Transverse colon (tissue), 4 donors: ENCODE data around the gene ZNF445. TPM values are rescaled to one million over a fixed set of nuclear protein-coding genes. Genes with fewer than 3 reads are reported as not detected.
"Not testable (repeated sequence)": the region's sequence is repeated elsewhere in the genome, so short reads cannot be mapped to it uniquely, and the experiment has no call there.

Experiments used
- DNase-seq: peaks from one replicate; pipeline ENCODE4 v3.0.0-alpha.2; 2019
- H3K27ac ChIP-seq, 4 donors: fragments of 200-600 bp; sonication (generic); 2 replicates each; pipeline ENCODE4 v1.5.1; 2016 to 2018; ENCODE audit warnings: inconsistent platforms in 4 of 4
- H3K27me3 ChIP-seq: fragments of 200-600 bp; sonication (generic); 2 replicates; pipeline ENCODE4 v1.5.1; 2017; ENCODE audit warnings: inconsistent platforms
- H3K36me3 ChIP-seq, 4 donors: fragments of 200-600 bp; sonication (generic); 2 replicates each; pipeline ENCODE4 v1.5.1; 2017 to 2019; ENCODE audit warnings: inconsistent platforms in 4 of 4
- H3K4me1 ChIP-seq, 4 donors: fragments of 200-600 bp; sonication (generic); 2 replicates each; pipeline ENCODE4 v1.5.1; 2017 to 2020; ENCODE audit warnings: inconsistent platforms in 4 of 4
- H3K4me3 ChIP-seq, 4 donors: fragments of 200-600 bp; sonication (generic); 1 replicate in 1 of 4; 2 replicates in 3 of 4; pipeline versions ENCODE4 v1.5.1 to v1.6.1; 2017 to 2019; ENCODE audit warnings: inconsistent platforms in 4 of 4
- H3K9me3 ChIP-seq, 2 donors: fragments of 200-600 bp; sonication (generic); 2 replicates each; pipeline ENCODE4 v1.5.1; 2017 to 2019; ENCODE audit warnings: inconsistent platforms in 2 of 2
- EP300 ChIP-seq: sonication (generic); formaldehyde crosslinking; IDR thresholded peaks from one replicate; pipeline ENCODE4 v1.6.1; 2017; ENCODE audit warnings: antibody characterized with exemption, low read depth
- POLR2A ChIP-seq: fragments of 450-650 bp; IDR thresholded peaks from one replicate; pipeline ENCODE4 v1.6.1; 2016; ENCODE audit warnings: antibody characterized with exemption, mild to moderate bottlenecking, moderate library complexity
- POLR2AphosphoS5 ChIP-seq, 3 donors: sonication (generic); formaldehyde crosslinking; IDR thresholded peaks; one replicate each; pipeline ENCODE4 v1.6.1; 2016; ENCODE audit warnings: antibody characterized with exemption in 3 of 3
- WGBS, 2 donors: methylation state at CpG; one replicate each; pipeline ENCODE4 v1.1.5; 2018; ENCODE audit warnings: low coverage in 1 of 2; 5-methylcytosine and 5-hydroxymethylcytosine counted together
- in situ Hi-C, 4 donors: fragments of 200-750 bp; cut with MboI; loops; one replicate each; pipeline versions ENCODE4 v1.15.0 to v1.15.1; 2017; ENCODE audit warnings: low sequenced_read_pairs in 3 of 4, low pct_ligation_motif_present in 1 of 4, low pct_unique_long_range_greater_than_20kb in 1 of 4
- intact Hi-C: fragments of 100-400 bp; cut with DNase I; formaldehyde crosslinking; loops from one replicate; pipeline ENCODE4 v1.15.1; 2023; ENCODE audit warnings: low total_unique reads
- total RNA-seq, 4 donors: library from RNA; depleted of rRNA; stranded (reverse); fragments of >200 nt; gene quantifications; one replicate each; pipeline ENCODE4 v1.1.0, GENCODE V29; 2016
- TF ChIP-seq, protein P1 (sequence below), 5 experiments: fragments of 200-600 bp in 3 of 5; fragments of 450-650 bp in 2 of 5; sonication (generic) in 3 of 5; IDR thresholded peaks; 1 replicate in 2 of 5; 2 replicates in 3 of 5; pipeline ENCODE4 v1.5.1; 2016 to 2017; ENCODE audit warnings: antibody characterized with exemption in 5 of 5, inconsistent platforms in 3 of 5, mild to moderate bottlenecking in 2 of 5, moderate library complexity in 1 of 5

Gene ZNF445
- total RNA-seq, 4 donors from 2014 or later: 6.8 to 12.7 (median 8.6) TPM

DNA sequence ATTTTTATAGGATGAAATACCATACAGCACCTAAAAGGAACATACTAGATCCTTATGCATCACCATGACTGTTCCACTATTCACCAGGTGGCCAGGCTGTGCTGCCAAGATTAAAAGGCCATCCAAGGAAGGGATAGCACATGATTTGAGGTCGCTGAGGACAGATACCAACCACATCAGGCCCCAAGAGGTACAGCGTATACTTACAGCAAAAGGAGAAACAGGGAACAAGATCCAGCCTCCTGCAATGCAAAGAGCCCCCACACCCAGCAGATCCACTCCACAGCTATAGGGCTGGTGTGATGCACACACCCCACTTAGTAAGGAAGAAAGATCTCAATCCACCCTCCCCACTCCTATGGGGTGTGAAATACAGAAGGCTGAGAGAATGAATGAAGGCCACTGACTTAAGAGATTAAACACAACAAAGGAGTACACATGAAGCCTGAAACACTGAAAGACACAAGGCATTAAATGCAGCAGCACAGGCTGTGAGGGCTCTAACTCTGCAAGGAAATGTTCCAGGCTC, 32.0 kb upstream of the ZNF445 start:
- Histone ChIP-seq H3K27me3 (no peaks in the 10 kb centered on the region), H3K4me3 (peak overlapping the region in 3 of 4 donors; percentile 88 to 97 (median 97)), H3K9me3 (peaks cover 0 to 9% of the 10 kb centered on the region in 2 donors), H3K4me1 (peaks cover 6 to 27% (median 15%) of the 10 kb centered on the region in 4 donors), H3K36me3 (peaks cover 0 to 10% (median 0%) of the 10 kb centered on the region in 4 donors), H3K27ac (peak overlapping the region; percentile 89 to 96 (median 92))
- DNase-seq: no peak
- 40 to 52% methylated on average over 2 of the region's 2 CpGs for WGBS, 2 donors
- TF ChIP-seq, protein P1, sequence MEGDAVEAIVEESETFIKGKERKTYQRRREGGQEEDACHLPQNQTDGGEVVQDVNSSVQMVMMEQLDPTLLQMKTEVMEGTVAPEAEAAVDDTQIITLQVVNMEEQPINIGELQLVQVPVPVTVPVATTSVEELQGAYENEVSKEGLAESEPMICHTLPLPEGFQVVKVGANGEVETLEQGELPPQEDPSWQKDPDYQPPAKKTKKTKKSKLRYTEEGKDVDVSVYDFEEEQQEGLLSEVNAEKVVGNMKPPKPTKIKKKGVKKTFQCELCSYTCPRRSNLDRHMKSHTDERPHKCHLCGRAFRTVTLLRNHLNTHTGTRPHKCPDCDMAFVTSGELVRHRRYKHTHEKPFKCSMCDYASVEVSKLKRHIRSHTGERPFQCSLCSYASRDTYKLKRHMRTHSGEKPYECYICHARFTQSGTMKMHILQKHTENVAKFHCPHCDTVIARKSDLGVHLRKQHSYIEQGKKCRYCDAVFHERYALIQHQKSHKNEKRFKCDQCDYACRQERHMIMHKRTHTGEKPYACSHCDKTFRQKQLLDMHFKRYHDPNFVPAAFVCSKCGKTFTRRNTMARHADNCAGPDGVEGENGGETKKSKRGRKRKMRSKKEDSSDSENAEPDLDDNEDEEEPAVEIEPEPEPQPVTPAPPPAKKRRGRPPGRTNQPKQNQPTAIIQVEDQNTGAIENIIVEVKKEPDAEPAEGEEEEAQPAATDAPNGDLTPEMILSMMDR (IDR thresholded peaks at IDR 0.05): no peak
- TF ChIP-seq POLR2A (no peak), EP300 (no peak), POLR2AphosphoS5 (IDR thresholded peaks at IDR 0.05) (no peak)
- in situ Hi-C loops: no loop called here
- intact Hi-C loops: no loop called here

DNA sequence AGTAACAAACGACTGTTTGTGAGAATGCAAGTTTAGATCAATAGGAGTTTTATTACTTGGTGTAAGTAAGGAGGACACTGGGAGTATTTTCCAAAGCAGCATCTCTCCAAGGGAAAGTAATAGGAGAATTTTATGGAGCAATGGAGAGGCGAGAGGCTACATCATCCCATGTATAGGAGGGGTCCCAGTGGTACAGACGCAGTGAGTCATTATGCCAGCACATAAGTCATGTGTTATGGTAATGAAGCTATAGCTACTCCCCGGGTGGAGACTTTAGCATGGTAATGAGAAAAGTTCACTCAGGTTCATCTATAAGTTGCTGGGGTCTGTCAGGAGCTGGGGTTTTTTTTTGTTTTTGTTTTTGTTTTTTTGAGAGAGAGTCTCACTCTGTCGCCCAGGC, 29.5 kb upstream of the ZNF445 start:
- H3K9me3 ChIP-seq: peaks cover 4 to 15% of the 10 kb centered on the region in 2 donors
- H3K4me1 ChIP-seq: peaks cover 6 to 27% (median 15%) of the 10 kb centered on the region in 4 donors
- no peaks in the 10 kb centered on the region for H3K27me3 ChIP-seq
- H3K27ac ChIP-seq: no peak overlapping the region
- no peak overlapping the region for H3K4me3 ChIP-seq
- intact Hi-C loops (no loop called here), in situ Hi-C loops (no loop called here)
- DNase-seq: no peak
- 85 to 96% methylated on average over 5 of the region's 5 CpGs for WGBS, 2 donors
- TF ChIP-seq POLR2AphosphoS5 (IDR thresholded peaks at IDR 0.05) (no peak), EP300 (no peak), POLR2A (no peak)
- TF ChIP-seq, protein P1 (IDR thresholded peaks at IDR 0.05): no peak
- H3K36me3 ChIP-seq: peaks cover 0 to 16% (median 3%) of the 10 kb centered on the region in 4 donors

DNA sequence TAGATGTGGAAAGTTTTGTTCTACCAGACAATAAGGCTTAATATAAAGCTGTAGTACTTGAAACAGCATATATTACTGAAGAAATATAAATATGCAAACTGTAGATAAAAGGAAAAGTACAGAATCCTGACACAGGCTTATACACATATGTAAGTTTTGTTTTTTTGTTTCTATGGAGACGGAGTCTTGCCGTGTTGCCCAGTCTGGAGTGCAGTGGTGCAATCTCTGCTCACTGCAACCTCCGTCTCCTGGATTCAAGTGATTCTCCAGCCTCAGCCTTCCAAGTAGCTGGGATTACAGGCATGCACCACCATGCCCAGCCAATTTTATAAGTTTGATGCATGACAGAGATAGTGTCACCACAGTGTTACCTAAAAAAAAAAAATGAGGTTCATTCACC, 29.1 kb upstream of the ZNF445 start:
- no peak overlapping the region for H3K4me3 ChIP-seq
- H3K9me3 ChIP-seq: peaks cover 8 to 16% of the 10 kb centered on the region in 2 donors
- intact Hi-C loops: no loop called here
- TF ChIP-seq POLR2AphosphoS5 (IDR thresholded peaks at IDR 0.05) (no peak), POLR2A (no peak), EP300 (no peak)
- TF ChIP-seq, protein P1 (IDR thresholded peaks at IDR 0.05): no peak
- H3K4me1 ChIP-seq: peaks cover 6 to 23% (median 15%) of the 10 kb centered on the region in 4 donors
- no peak for DNase-seq
- 80 to 92% methylated on average over 3 of the region's 3 CpGs for WGBS, 2 donors
- in situ Hi-C loops: no loop called here
- peaks cover 0 to 20% (median 4%) of the 10 kb centered on the region in 4 donors for H3K36me3 ChIP-seq
- no peaks in the 10 kb centered on the region for H3K27me3 ChIP-seq
- no peak overlapping the region for H3K27ac ChIP-seq

DNA sequence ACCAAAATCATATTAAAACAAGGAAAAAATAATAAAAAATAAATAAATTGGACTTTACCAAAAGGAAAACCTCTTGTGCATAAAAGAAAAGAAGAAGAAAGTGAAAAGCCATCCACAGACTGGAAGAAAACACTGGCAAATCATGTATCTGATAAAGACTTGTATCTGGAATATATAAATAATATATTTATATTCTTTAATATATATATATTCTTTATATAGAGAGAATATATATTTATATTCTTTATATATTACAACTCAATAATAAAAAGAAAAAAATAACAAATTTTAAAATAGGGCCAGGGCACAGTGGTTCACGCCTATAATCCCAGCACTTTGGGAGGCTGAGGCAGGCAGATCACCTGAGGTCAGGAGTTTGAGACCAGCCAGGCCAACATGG, 27.1 kb upstream of the ZNF445 start:
- H3K9me3 ChIP-seq: peaks cover 26 to 35% of the 10 kb centered on the region in 2 donors
- no peaks in the 10 kb centered on the region for H3K27me3 ChIP-seq
- in situ Hi-C loops: no loop called here
- 100% methylated on average over 1 of the region's 1 CpG for WGBS, 2 donors
- no peak for DNase-seq
- no peak overlapping the region for H3K27ac ChIP-seq
- H3K4me1 ChIP-seq: peaks cover 3 to 16% (median 6%) of the 10 kb centered on the region in 4 donors
- intact Hi-C loops: no loop called here
- peaks cover 0 to 40% (median 17%) of the 10 kb centered on the region in 4 donors for H3K36me3 ChIP-seq
- H3K4me3 ChIP-seq: no peak overlapping the region
- TF ChIP-seq POLR2AphosphoS5 (IDR thresholded peaks at IDR 0.05): no peak
- TF ChIP-seq, protein P1 (IDR thresholded peaks at IDR 0.05): no peak
- no peak for TF ChIP-seq POLR2A
- no peak for TF ChIP-seq EP300

DNA sequence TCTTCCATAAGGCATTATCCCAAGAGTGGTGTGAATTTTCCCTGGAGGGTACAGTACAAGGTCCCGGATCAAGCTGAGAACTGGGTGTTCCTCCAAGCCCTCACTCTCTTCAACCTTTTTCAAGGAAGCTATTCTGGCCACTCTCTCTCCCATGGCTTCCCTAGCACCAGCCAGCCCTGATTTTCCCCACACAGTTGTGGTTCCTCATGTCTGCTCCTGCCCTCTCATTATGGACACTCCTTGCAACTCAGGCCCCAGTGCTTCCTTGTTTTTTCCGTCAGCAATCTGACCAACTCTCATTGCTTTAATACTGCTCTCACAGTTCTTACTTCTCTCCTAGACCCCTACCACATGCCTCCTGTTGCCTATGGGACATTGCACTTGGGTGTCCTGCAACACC, 25.7 kb upstream of the ZNF445 start:
- H3K4me1 ChIP-seq, intact Hi-C loops, H3K27me3 ChIP-seq, H3K27ac ChIP-seq, in situ Hi-C loops, DNase-seq, H3K4me3 ChIP-seq: not testable (repeated sequence)
- Histone ChIP-seq H3K9me3 (peaks cover 39 to 47% of the 10 kb centered on the region in 2 donors), H3K36me3 (peaks cover 2 to 53% (median 24%) of the 10 kb centered on the region in 4 donors)
- WGBS, 2 donors: 98 to 100% methylated on average over 1 to 2 of the region's 2 CpGs
